GM18951 (cell line): ENCODE results near the gene CTNND2.

Experiments
- POLR2A ChIP-seq: IDR thresholded peaks from 4 replicates; pipeline ENCODE4 v1.6.1; 2011; ENCODE audit warnings: mild to moderate bottlenecking; ENCODE audit not compliant: insufficient read length, insufficient read depth; ENCODE audit errors: extremely low read depth
- in situ Hi-C: fragments of 300-500 bp; cut with MboI; formaldehyde crosslinking; loops from one replicate; pipeline ENCODE4 v1.12.0; 2022; ENCODE audit warnings: low sequenced_read_pairs, mixed read lengths, inconsistent platforms; ENCODE audit not compliant: unreplicated experiment

CTNND2 gene

DNA sequence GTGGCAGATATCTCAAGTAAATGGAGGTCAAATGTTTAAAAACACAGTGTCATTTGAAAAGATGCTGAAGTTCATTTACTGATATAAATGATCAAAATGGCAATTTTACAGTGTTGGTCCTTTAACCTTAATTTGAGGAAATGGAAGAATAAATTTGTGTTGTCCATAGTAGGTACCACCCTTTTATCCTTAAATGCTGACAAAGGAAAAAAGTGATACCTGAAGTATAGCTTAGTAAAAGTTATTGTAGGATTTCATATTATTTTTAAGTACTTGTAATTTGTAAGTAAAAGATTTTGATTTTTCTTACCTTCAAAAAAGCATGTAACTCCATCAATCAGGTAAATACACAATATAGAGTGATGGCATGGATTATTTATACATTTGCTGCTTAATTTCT lies 976.6 kb downstream of the CTNND2 start:
- in situ Hi-C loops: no loop called here

DNA sequence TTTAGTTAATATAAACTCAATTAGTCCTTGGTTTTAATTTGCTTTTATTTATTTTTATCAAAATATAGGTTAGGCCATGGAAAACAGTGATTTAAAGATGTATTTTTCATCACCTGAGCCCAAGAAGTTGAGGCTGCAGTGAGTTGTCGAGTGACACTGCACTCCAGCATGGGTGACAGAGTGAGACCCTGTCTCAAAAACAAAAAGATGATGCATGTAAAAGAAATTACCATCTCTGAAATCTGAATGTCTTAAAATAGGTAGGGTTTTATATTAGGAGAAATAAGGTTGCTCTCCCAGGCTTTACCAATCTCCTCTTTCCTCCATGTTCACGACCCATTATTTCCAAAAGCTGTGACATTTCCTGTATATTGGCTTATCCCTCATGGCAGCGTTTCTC lies 980.9 kb downstream of the CTNND2 start:
- TF ChIP-seq POLR2A: no peak
- in situ Hi-C loops: no loop called here

More for the DNA sequence above, 976.6 kb downstream of the CTNND2 start:
- TF ChIP-seq POLR2A: no peak
